ENCODE results near the gene SCUBE3.

SCUBE3 gene

DNA sequence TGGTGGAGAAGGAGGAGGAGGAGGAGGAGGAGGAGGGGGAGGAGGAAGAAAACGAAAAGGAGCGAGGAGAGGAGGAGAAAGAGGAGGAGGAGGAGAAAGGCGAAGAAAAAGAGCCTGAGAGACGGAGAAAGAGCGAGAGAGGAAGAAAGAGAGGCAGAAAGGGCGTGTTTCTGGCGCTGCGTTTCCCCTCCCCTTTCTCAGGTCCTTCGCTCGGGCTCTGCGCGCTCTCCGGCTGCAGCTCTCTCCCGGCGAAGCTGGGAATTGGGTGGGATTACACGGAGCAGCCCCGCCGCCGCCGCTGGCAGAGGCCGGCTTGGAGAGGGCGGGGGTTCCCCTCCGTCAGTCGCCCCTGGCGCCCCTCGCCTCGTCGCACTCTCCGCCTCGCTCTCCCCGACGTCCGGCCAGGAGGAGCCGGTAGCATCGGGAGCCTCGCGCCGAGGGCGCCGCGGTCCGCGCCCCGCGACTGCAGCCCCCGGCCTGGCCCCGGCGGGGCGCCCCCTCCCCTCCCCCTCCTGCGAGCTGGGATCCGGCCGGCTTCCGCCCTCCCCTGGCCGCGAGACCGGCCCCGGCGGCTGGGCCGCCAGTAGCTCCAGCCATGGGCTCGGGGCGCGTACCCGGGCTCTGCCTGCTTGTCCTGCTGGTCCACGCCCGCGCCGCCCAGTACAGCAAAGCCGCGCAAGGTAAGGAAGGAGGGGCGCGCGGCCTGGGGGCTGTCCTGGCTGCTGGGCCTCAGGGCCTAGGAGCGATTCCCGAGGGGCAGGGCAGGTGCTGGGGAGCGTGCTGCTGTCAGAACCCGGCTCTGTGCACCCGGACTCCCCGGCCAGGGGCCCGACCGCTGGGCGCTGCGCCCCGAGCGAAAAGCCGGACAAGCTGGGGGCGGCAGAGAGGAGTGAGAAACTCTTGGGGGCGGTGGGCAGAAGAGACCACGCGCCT lies at the start of gene SCUBE3:
Gene SCUBE3, plus strand, starts transcription at position 133 of the 933 bp plus-strand sequence. Its CDS starts 463 bp downstream, at position 596.
- peaks cover 93% of the 10 kb centered on the region for H3K27me3 Mint-ChIP-seq
- H3K4me1 Mint-ChIP-seq = peaks cover 7% of the 10 kb centered on the region
- no peak within 1 kb of the TSS for H3K27ac Mint-ChIP-seq
- H3K9me3 Mint-ChIP-seq = no peaks in the 10 kb centered on the region
- H3K4me3 Mint-ChIP-seq = peak within 1 kb of the TSS; percentile 71 to 73
- peak; percentile 56 for ATAC-seq
- DNase-seq = peak; percentile 11 to 16

DNA sequence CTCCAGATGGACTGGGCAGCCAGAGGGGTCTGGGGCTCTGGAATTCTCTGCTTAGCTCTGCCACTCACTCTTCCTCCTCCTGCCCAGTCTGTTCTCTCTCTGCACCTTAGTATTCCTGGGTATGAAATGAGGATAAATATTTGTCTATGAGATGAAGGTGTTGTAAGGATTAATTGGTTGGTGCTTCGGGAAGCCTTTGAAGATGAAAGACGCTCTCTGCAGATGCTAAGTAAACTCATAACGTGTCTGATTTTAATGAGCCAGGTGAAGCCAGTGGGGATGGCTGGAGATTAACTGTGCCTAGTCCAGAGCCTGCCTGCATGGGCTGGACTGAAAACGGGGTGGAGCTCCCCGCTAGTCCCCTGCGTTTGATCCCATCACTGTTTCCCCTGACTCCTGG lies 49.5 kb upstream of the SCUBE3 start:
- no peak overlapping the region for H3K27ac Mint-ChIP-seq
- H3K4me3 Mint-ChIP-seq = no peak overlapping the region
- no peaks in the 10 kb centered on the region for H3K4me1 Mint-ChIP-seq
- H3K9me3 Mint-ChIP-seq = peaks cover under 1 to 3% of the 10 kb centered on the region in 2 donors
- peaks cover 43% of the 10 kb centered on the region for H3K27me3 Mint-ChIP-seq
- ATAC-seq (no peak), DNase-seq (no peak)

DNA sequence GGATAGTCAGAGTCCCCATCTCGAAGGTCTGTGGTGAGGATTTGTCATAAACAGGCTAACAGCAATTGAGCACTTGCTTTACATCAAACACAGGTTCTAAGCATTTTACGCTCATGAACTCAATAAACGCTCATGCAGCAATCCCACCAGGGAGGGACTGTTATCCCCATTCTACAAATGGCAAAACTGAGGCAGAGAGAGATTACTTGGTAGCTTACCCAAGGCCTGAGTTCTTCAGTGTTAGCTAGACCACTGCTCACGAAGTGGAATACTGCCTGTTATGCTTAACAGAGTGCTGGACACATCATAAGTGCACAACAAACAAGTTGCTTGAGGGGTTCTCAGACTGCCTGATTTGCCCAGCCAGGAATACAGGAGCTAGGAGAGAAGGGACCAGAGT lies 48.9 kb upstream of the SCUBE3 start:
- no peak overlapping the region for H3K4me3 Mint-ChIP-seq
- DNase-seq (no peak), ATAC-seq (no peak)
- no peaks in the 10 kb centered on the region for H3K4me1 Mint-ChIP-seq
- H3K27me3 Mint-ChIP-seq = peaks cover 43% of the 10 kb centered on the region
- no peak overlapping the region for H3K27ac Mint-ChIP-seq
- H3K9me3 Mint-ChIP-seq = peaks cover 5 to 9% of the 10 kb centered on the region in 2 donors

DNA sequence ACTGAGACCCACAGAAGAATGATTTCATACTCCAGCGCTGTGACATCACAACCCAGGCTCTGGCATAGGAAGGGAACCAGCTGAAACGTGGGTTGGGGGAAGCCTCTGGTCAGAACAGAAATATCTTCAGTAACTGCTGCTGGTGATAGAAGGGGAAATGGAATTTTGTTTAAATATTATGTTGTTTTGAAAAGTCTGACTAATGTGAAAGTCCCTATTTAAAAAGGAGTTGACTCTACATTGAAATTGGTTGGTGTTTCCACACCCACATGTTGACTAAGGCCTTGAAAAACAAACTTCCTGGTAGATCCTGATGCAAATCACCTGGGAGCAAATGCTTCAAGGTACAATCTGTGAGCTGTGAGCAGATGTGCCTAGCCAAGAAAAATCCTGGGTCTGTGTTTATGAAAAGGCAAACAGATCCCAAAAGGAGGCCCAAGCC lies 48.1 kb upstream of the SCUBE3 start:
- ATAC-seq = no peak
- H3K27ac Mint-ChIP-seq = peak overlapping the region in 1 of 2 donors; percentile 59
- DNase-seq = no peak
- H3K9me3 Mint-ChIP-seq = peaks cover 5 to 10% of the 10 kb centered on the region in 2 donors
- H3K4me3 Mint-ChIP-seq = no peak overlapping the region
- H3K4me1 Mint-ChIP-seq = no peaks in the 10 kb centered on the region
- H3K27me3 Mint-ChIP-seq = peaks cover 39% of the 10 kb centered on the region

DNA sequence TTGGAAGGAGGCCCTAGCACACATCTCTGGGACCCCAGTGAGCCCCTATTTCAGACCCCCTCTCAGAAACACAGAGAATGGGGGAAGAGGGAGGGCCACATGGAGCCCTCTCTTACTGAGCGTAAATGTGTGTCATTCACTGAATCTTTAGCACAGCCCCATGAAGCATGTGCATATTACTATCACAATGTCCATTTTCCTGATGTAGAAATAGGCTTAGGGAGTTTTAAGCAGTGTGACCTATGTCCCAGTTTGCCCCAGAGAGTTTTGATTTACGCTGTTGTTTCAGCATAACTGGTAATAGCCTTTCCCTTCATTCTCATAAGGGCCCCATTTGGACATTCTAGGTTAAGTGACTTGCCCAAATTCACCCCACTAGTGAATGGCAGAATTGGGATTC lies 47.6 kb upstream of the SCUBE3 start:
- DNase-seq (no peak), ATAC-seq (no peak)
- no peak overlapping the region for H3K27ac Mint-ChIP-seq
- no peaks in the 10 kb centered on the region for H3K4me1 Mint-ChIP-seq
- H3K27me3 Mint-ChIP-seq = peaks cover 34% of the 10 kb centered on the region
- H3K9me3 Mint-ChIP-seq = peaks cover 5 to 10% of the 10 kb centered on the region in 2 donors
- no peak overlapping the region for H3K4me3 Mint-ChIP-seq

DNA sequence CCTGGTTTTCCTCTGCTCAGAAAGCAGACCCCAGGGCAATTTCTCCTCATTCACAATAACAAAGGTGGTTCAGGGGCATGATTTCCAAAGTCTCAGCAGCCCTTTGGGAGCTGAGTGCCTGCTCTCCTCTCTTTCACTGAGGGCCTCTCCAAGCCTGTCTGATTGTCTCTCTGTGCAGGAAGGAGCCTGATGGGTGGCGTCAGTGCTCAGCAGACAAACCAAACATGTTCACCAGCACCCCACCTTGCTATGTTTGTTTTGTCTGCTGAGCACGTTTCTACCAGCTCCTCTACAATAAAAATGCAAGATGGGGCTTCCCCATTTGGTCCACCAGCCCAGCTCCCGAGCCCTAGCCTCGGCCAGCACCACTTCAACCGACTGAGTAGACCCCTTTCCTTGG lies 47.2 kb upstream of the SCUBE3 start:
- Mint-ChIP-seq H3K27ac (no peak overlapping the region), H3K4me1 (no peaks in the 10 kb centered on the region), H3K9me3 (peaks cover 5 to 10% of the 10 kb centered on the region in 2 donors), H3K4me3 (no peak overlapping the region), H3K27me3 (peaks cover 30% of the 10 kb centered on the region)
- DNase-seq (no peak), ATAC-seq (no peak)

DNA sequence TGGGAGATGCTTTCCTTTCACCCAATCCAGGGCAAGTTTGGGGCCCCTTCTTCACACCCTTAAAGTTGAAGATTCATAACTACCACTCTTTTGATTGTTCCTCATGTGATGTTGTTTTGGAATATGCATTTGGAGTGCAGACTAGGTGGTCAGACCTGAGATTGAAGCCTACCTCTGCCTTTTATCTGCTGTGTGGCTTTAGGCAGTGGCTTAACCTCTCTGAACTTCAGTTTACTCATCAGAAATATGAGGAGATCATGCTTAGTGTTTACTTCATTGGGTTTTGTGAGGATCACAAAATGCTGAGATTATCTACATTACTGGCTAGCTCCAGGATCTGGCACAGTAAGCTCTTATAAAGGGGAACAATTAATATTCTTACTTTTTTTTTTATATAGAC lies 46.3 kb upstream of the SCUBE3 start:
- DNase-seq (no peak), ATAC-seq (no peak)
- Mint-ChIP-seq H3K4me1 (no peaks in the 10 kb centered on the region), H3K4me3 (no peak overlapping the region), H3K27ac (no peak overlapping the region), H3K27me3 (peaks cover 29% of the 10 kb centered on the region), H3K9me3 (peaks cover 5 to 10% of the 10 kb centered on the region in 2 donors)

DNA sequence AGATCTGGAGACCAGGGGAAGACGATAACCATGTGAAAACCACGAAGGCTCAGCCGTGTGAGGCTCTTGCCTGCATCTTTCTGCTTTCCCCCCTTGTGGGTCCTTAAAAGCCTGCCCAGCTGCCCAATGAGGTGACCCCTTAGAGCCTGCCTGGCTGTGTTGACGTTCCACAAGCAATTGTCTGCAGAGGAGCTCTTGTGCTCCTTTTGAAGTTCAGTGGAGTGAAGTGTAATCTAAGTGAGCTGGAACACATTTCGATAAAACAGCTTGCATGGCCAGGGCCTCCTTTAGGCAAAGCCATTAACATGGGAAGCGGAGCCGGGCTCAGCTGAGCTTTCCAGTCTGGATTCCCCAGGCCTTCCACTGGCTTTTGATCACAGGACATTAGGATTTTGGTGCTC lies 45.3 kb upstream of the SCUBE3 start:
- peaks cover 39% of the 10 kb centered on the region for H3K27me3 Mint-ChIP-seq
- no peak overlapping the region for H3K4me3 Mint-ChIP-seq
- H3K9me3 Mint-ChIP-seq = peaks cover 5 to 10% of the 10 kb centered on the region in 2 donors
- H3K27ac Mint-ChIP-seq = no peak overlapping the region
- H3K4me1 Mint-ChIP-seq = no peaks in the 10 kb centered on the region
- DNase-seq (no peak), ATAC-seq (no peak)

DNA sequence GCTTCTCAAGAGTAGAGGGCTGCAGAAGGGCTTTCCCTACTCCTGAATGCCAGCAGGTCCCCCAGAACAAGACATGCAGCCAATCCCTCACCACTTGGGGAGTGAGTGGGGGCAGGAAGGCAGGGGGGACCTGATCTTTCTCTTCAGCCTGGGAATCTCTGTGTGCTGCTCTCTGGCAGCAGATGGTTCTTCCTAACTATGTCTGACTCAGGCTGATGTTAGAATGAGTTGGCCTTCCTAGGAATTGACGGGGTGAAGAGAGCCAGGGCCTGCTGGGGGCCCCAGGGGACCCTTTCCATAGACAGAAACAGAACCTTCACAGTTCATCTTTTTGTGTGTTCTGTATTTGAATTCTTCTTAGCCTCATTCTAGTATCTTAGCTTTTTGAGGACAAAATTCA lies 43.6 kb upstream of the SCUBE3 start:
- ATAC-seq (no peak), DNase-seq (no peak)
- Mint-ChIP-seq H3K4me3 (no peak overlapping the region), H3K9me3 (peaks cover 5 to 10% of the 10 kb centered on the region in 2 donors), H3K27ac (no peak overlapping the region), H3K27me3 (peaks cover 32% of the 10 kb centered on the region), H3K4me1 (no peaks in the 10 kb centered on the region)

DNA sequence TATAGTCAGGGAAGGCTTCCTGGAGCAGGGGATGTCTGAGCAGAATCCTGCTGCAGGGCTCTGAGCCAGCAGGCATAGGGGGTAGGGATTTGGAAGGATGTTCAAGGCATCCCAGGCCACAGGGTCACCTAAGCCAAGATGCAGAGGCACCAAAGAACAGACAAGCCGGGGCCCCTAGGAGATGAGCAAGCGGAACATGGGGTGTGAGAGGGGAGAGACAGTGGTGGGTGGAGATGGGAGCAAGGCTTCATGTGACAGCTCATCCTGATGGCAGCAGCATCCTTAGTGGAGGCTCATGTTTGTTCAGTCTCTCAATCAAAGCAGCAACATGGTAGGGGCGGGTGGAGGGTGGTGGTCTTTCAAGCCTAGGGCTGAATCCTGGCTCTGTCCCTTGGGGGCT lies 42.9 kb upstream of the SCUBE3 start:
- peaks cover 35% of the 10 kb centered on the region for H3K27me3 Mint-ChIP-seq
- no peak for ATAC-seq
- H3K4me3 Mint-ChIP-seq = no peak overlapping the region
- no peaks in the 10 kb centered on the region for H3K4me1 Mint-ChIP-seq
- no peak for DNase-seq
- peaks cover 5 to 10% of the 10 kb centered on the region in 2 donors for H3K9me3 Mint-ChIP-seq
- H3K27ac Mint-ChIP-seq = no peak overlapping the region

DNA sequence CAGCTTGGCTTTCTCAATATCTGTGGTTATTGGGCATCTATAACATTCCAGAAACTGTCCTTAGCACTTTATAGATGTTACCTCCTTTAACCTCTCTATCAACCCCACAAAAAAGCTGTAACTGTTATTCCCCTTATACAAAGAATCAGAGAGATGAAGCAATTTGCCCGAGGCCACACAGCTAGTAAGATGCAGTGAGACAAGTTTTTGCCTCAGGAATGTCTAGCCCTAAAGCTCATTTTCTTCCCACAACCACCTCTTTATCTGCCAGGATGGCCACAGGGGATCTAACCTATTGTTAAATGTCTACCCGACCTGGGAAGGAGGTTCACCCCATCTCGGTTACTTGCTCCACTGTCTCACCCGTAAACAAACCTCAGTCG lies 40.7 kb upstream of the SCUBE3 start:
- H3K27ac Mint-ChIP-seq = no peak overlapping the region
- H3K4me1 Mint-ChIP-seq = no peaks in the 10 kb centered on the region

DNA sequence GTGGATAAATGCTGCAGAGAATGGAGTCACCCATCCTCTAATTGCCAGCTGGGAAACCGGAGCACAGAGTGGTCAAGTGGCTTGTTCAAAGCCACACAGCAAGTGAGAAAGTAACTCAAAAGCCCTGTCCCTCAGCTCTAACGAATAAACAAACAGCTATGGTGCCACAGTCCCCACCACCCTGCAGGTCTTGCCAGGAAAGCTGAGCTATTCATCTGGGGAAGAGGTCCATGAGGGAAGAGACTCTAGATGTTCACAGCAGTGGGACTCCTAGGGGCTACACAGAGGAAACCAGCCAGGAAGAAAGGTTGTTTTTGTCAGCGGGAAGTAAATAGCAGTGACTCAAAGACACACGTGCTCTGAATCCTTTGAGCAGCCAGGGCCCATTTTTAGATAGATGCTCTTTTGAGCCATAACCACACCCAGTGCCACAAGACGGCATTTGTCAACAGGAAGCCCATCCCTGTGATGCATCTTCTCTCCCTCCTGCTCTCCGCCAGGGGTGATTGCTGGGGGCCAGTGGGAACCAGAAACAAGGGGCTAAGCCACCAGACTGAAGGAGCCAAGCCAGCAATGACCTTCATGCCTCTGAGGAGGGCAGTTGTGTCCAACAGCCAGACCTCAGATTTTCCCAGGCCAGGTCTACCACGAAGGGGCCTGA lies 40.2 kb upstream of the SCUBE3 start:
- ATAC-seq (no peak), DNase-seq (no peak)
- H3K4me3 Mint-ChIP-seq = no peak overlapping the region
- peaks cover 25% of the 10 kb centered on the region for H3K27me3 Mint-ChIP-seq
- no peaks in the 10 kb centered on the region for H3K4me1 Mint-ChIP-seq
- H3K27ac Mint-ChIP-seq = no peak overlapping the region
- H3K9me3 Mint-ChIP-seq = peaks cover 5 to 10% of the 10 kb centered on the region in 2 donors

More for the DNA sequence above, 40.7 kb upstream of the SCUBE3 start:
- no peak overlapping the region for H3K4me3 Mint-ChIP-seq
- ATAC-seq = no peak
- DNase-seq = no peak
- H3K27me3 Mint-ChIP-seq = peaks cover 30% of the 10 kb centered on the region
- peaks cover 5 to 10% of the 10 kb centered on the region in 2 donors for H3K9me3 Mint-ChIP-seq

DNA sequence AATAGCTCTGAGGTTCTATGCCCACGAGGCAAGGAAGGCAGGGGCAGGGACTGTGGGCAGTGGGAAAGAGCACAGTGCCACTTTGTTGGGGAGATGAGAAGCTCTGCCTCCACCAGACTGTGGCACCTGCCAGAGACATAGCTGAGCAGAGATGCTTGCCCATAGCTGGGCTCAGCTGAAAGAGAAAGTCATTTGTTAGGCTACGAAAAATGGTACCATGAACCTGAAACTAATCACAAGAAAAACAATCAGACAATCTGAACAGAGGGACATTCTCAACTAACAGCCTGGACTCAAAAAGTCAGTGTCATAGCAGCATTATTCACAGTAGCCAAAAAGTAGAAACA lies 39.7 kb upstream of the SCUBE3 start:
- no peaks in the 10 kb centered on the region for H3K4me1 Mint-ChIP-seq
- DNase-seq (no peak), ATAC-seq (no peak)
- H3K4me3 Mint-ChIP-seq = no peak overlapping the region
- H3K9me3 Mint-ChIP-seq = peaks cover 5 to 10% of the 10 kb centered on the region in 2 donors
- H3K27ac Mint-ChIP-seq = no peak overlapping the region
- peaks cover 24% of the 10 kb centered on the region for H3K27me3 Mint-ChIP-seq

DNA sequence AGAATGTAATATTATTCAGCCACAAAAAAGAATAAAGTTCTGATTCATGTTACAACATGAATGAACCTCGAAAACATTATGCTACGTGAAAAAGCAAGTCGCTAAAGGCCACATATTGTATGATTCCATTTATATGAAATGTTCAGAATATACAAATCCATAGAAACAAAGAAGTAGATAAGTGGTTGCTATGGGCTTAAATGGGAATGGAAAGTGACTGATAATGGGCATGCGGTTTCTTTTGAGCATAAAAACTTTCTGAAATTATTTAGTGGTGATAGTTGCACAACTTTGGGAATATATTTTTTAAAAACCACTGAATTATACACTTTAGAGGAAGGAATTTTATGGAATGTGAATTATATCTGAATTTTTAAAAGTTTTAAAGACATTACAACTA lies 39.3 kb upstream of the SCUBE3 start:
- Mint-ChIP-seq H3K4me3 (no peak overlapping the region), H3K4me1 (no peaks in the 10 kb centered on the region), H3K9me3 (peaks cover 3 to 5% of the 10 kb centered on the region in 2 donors), H3K27ac (peak overlapping the region in 1 of 2 donors; percentile 3), H3K27me3 (peaks cover 24% of the 10 kb centered on the region)
- ATAC-seq (no peak), DNase-seq (no peak)

DNA sequence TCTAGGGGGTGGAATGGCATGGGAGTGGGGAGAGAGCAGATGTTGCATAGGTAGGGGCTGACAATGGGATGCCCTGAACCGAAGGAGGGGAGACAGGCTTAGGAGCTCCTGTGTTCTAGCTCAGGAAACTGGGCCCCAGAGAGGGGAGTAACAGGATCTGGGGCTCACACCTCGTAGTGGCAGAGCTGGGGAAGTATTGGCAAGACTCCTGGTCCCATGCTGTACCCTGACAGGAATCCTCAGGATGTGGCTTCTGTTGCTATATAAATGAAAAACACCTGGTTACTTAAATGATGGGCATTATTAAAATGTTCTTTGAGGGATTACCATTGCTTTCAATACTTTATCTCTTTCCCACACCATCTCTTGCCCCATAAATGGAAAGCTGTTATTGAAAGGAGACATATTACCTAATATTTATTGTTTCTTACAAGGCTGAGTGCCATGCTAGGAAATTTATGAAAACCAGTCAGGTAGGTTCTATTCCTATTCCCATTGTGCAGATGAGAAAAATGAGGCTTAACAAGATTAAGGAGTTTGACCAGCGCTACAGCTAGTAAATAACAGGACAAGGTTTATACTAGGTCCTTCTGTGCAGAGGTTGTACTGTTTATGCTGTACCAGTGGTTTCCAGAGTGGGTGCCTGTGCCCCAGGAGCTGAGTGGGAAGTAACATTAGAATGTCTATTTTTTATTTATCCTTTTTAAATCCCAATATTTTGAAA lies 37.3 kb upstream of the SCUBE3 start:
- peaks cover 24% of the 10 kb centered on the region for H3K27me3 Mint-ChIP-seq
- no peak overlapping the region for H3K4me3 Mint-ChIP-seq
- DNase-seq (no peak), ATAC-seq (no peak)
- no peaks in the 10 kb centered on the region for H3K9me3 Mint-ChIP-seq
- H3K4me1 Mint-ChIP-seq = no peaks in the 10 kb centered on the region
- no peak overlapping the region for H3K27ac Mint-ChIP-seq

DNA sequence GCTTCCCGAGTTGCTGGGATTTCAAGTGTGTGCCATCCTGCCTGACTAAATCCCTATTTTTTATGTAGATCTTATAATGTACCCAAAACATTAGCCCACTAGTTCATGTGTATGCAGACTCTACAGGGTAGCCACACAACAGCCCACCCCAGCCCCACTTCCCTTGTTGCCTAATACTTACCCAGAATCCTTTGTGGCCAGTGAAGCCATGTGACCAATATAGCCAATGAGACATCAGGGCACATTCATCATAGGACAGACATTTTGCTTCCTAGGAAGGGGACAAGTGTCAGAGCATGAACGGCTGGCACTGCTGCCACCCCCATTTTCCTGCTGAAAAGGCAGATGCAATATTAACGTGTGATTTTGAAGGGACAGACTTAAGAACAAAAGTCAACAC lies 36.6 kb upstream of the SCUBE3 start:
- DNase-seq = no peak
- Mint-ChIP-seq H3K9me3 (no peaks in the 10 kb centered on the region), H3K4me3 (no peak overlapping the region), H3K27me3 (peaks cover 24% of the 10 kb centered on the region), H3K4me1 (no peaks in the 10 kb centered on the region), H3K27ac (no peak overlapping the region)
- no peak for ATAC-seq
